Neuronal stem cell (in vitro differentiated cells): ENCODE results near the gene EPHA2.

Experiments
- DNase-seq: peaks from one replicate; pipeline ENCODE4 v3.0.0-alpha.2; 2013; ENCODE audit warnings: low spot score
- H2AFZ ChIP-seq: one replicate; pipeline ENCODE4 v1.6.1; 2013; ENCODE audit warnings: mild to moderate bottlenecking, low read length, inconsistent platforms
- H2AK5ac ChIP-seq: 2 replicates; pipeline ENCODE4 v1.6.1; 2013; ENCODE audit warnings: low read depth, mild to moderate bottlenecking, inconsistent platforms, low read length, moderate library complexity, mixed read lengths
- H2BK120ac ChIP-seq: 2 replicates; pipeline ENCODE4 v1.6.1; 2013; ENCODE audit warnings: low read depth, mild to moderate bottlenecking, inconsistent platforms, low read length, moderate library complexity, mixed read lengths
- H2BK12ac ChIP-seq: one replicate; pipeline ENCODE4 v1.6.1; 2013; ENCODE audit warnings: low read length, inconsistent platforms
- H2BK15ac ChIP-seq: 2 replicates; pipeline ENCODE4 v1.6.1; 2013; ENCODE audit warnings: mild to moderate bottlenecking, low read length, inconsistent platforms, mixed read lengths
- H2BK5ac ChIP-seq: one replicate; pipeline ENCODE4 v1.6.1; 2013; ENCODE audit warnings: inconsistent platforms, mild to moderate bottlenecking, low read length, moderate library complexity
- H3K14ac ChIP-seq: one replicate; pipeline ENCODE4 v1.6.1; 2013; ENCODE audit warnings: low read length, inconsistent platforms
- H3K18ac ChIP-seq: 2 replicates; pipeline ENCODE4 v1.6.1; 2013; ENCODE audit warnings: low read length, inconsistent platforms
- H3K23ac ChIP-seq: 2 replicates; pipeline ENCODE4 v1.6.1; 2013; ENCODE audit warnings: low read depth, mild to moderate bottlenecking, mixed read lengths, low read length, inconsistent platforms; ENCODE audit not compliant: poor library complexity
- H3K27ac ChIP-seq: replicated peaks from 3 replicates; pipeline ENCODE4 v1.5.1; 2013; ENCODE audit warnings: low read length, inconsistent platforms
- H3K27me3 ChIP-seq, 3 experiments: 2 replicates each; pipeline ENCODE4 v1.6.1; 2013; ENCODE audit warnings: low read length in 3 of 3, mild to moderate bottlenecking in 2 of 3, inconsistent platforms in 1 of 3, low read depth in 1 of 3, mixed read lengths in 1 of 3, moderate library complexity in 1 of 3; ENCODE audit not compliant: control insufficient read depth in 3 of 3, insufficient read depth in 3 of 3
- H3K36me3 ChIP-seq, 2 donors: replicated peaks in 1 of 2; 2 replicates each; pipeline ENCODE4 v1.6.1; 2013; ENCODE audit warnings: low read length in 2 of 2; ENCODE audit not compliant: control insufficient read depth in 2 of 2, insufficient read depth in 2 of 2
- H3K4ac ChIP-seq: 2 replicates; pipeline ENCODE4 v1.6.1; 2013; ENCODE audit warnings: inconsistent platforms, mild to moderate bottlenecking, low read length, moderate library complexity
- H3K4me1 ChIP-seq, 2 donors: 1 replicate in 1 of 2; 2 replicates in 1 of 2; pipeline ENCODE4 v1.6.1; 2013; ENCODE audit warnings: low read length in 2 of 2, low read depth in 1 of 2; ENCODE audit not compliant: control insufficient read depth in 2 of 2, insufficient read depth in 1 of 2
- H3K4me2 ChIP-seq: one replicate; pipeline ENCODE4 v1.6.1; 2013; ENCODE audit warnings: mild to moderate bottlenecking, low read length, inconsistent platforms; ENCODE audit not compliant: insufficient read depth, poor library complexity, severe bottlenecking
- H3K4me3 ChIP-seq, 2 donors: 2 replicates each; pipeline ENCODE4 v1.5.1; 2013; ENCODE audit warnings: low read length in 2 of 2, mild to moderate bottlenecking in 2 of 2, inconsistent platforms in 1 of 2, moderate library complexity in 1 of 2
- H3K79me1 ChIP-seq: one replicate; pipeline ENCODE4 v1.6.1; 2013; ENCODE audit warnings: low read depth, mild to moderate bottlenecking, inconsistent platforms, low read length, moderate library complexity
- H3K9ac ChIP-seq: one replicate; pipeline ENCODE4 v1.6.1; 2013; ENCODE audit warnings: mild to moderate bottlenecking, low read depth, low read length, inconsistent platforms; ENCODE audit not compliant: poor library complexity
- H3K9me3 ChIP-seq, 2 donors: replicated peaks in 1 of 2; 2 replicates each; pipeline versions ENCODE3 to v1.6.1; 2013; ENCODE audit warnings: low read length in 2 of 2, mild to moderate bottlenecking in 2 of 2, inconsistent platforms in 1 of 2, low read depth in 1 of 2, mixed read lengths in 1 of 2, moderate library complexity in 1 of 2; ENCODE audit not compliant: control insufficient read depth in 2 of 2, insufficient read depth in 1 of 2
- H4K8ac ChIP-seq: one replicate; pipeline ENCODE4 v1.6.1; 2013; ENCODE audit warnings: low read depth, mild to moderate bottlenecking, inconsistent platforms, low read length, moderate library complexity
- H4K91ac ChIP-seq: one replicate; pipeline ENCODE4 v1.6.1; 2013; ENCODE audit warnings: low read length, low read depth, mild to moderate bottlenecking, inconsistent platforms; ENCODE audit not compliant: poor library complexity
- WGBS, 2 donors: extraction: QIAGEN DNeasy Blood & Tissue Kit; methylation state at CpG; one replicate each; pipeline ENCODE4 v1.1.7; 2013; ENCODE audit warnings: missing lambda C conversion rate in 2 of 2, mixed read lengths in 1 of 2; ENCODE audit not compliant: insufficient read length in 2 of 2, insufficient replicate concordance in 1 of 2; ENCODE audit errors: extremely low coverage in 2 of 2; 5-methylcytosine and 5-hydroxymethylcytosine counted together

Gene EPHA2

GRCh38 chr1:16131636-16132324 is 24.1 kb downstream of the EPHA2 start:
- Histone ChIP-seq H3K4ac (no peak overlapping the region), H3K79me1 (peaks cover 21% of the 10 kb centered on the region), H3K27me3 (no peaks in the 10 kb centered on the region), H3K4me1 (peaks cover 0 to 5% of the 10 kb centered on the region in 2 donors), H2BK15ac (no peak overlapping the region), H4K91ac (no peak overlapping the region), H3K4me2 (no peak overlapping the region), H2BK12ac (no peak overlapping the region), H2AK5ac (no peak overlapping the region), H3K23ac (peak overlapping the region; percentile 14), H3K14ac (peak overlapping the region; percentile 75), H2BK5ac (no peak overlapping the region), H3K27ac (no peak overlapping the region), H4K8ac (no peak overlapping the region), H3K9me3 (peaks cover 0 to 2% of the 10 kb centered on the region in 2 donors), H3K9ac (no peak overlapping the region), H3K18ac (peak overlapping the region; percentile 8), H2BK120ac (no peak overlapping the region), H2AFZ (no peak overlapping the region), H3K36me3 (peaks cover 85 to 91% of the 10 kb centered on the region in 2 donors), H3K4me3 (no peak overlapping the region)
- no CpG with 5 or more reads among the region's 28 CpGs for WGBS, 2 donors
- DNase-seq: no peak

GRCh38 chr1:16130827-16131226 is 25.0 kb downstream of the EPHA2 start:
- H2BK5ac ChIP-seq: no peak overlapping the region
- no peak overlapping the region for H3K4me2 ChIP-seq
- H3K14ac ChIP-seq: no peak overlapping the region
- no CpG with 5 or more reads among the region's 6 CpGs for WGBS, 2 donors
- H3K27me3 ChIP-seq: no peaks in the 10 kb centered on the region
- H3K4me1 ChIP-seq: peaks cover 0 to 5% of the 10 kb centered on the region in 2 donors
- H2BK15ac ChIP-seq: no peak overlapping the region
- peaks cover 0 to 2% of the 10 kb centered on the region in 2 donors for H3K9me3 ChIP-seq
- H3K27ac ChIP-seq: no peak overlapping the region
- no peak overlapping the region for H2AFZ ChIP-seq
- no peak overlapping the region for H2BK12ac ChIP-seq
- peak overlapping the region; percentile 24 for H3K9ac ChIP-seq
- DNase-seq: no peak
- peak overlapping the region; percentile 44 for H3K18ac ChIP-seq
- H4K8ac ChIP-seq: no peak overlapping the region
- H2AK5ac ChIP-seq: no peak overlapping the region
- H3K23ac ChIP-seq: no peak overlapping the region
- no peak overlapping the region for H4K91ac ChIP-seq
- no peak overlapping the region for H3K4ac ChIP-seq
- H3K4me3 ChIP-seq: peak overlapping the region in 1 of 2 donors; percentile 12
- no peak overlapping the region for H2BK120ac ChIP-seq
- H3K36me3 ChIP-seq: peaks cover 86 to 98% of the 10 kb centered on the region in 2 donors
- peaks cover 21% of the 10 kb centered on the region for H3K79me1 ChIP-seq

GRCh38 chr1:16129921-16130543 is 25.8 kb downstream of the EPHA2 start:
- Histone ChIP-seq H3K14ac (no peak overlapping the region), H3K4me2 (no peak overlapping the region), H4K91ac (no peak overlapping the region), H2BK12ac (no peak overlapping the region), H3K27ac (no peak overlapping the region), H2BK5ac (no peak overlapping the region), H3K27me3 (no peaks in the 10 kb centered on the region), H3K4ac (no peak overlapping the region), H3K23ac (no peak overlapping the region), H2AFZ (no peak overlapping the region), H2BK15ac (no peak overlapping the region), H3K18ac (no peak overlapping the region), H3K4me1 (peaks cover 0 to 5% of the 10 kb centered on the region in 2 donors), H3K79me1 (peaks cover 14% of the 10 kb centered on the region), H4K8ac (no peak overlapping the region), H3K4me3 (no peak overlapping the region), H3K36me3 (peaks cover 82 to 98% of the 10 kb centered on the region in 2 donors), H2BK120ac (no peak overlapping the region), H2AK5ac (no peak overlapping the region), H3K9me3 (peaks cover 0 to 2% of the 10 kb centered on the region in 2 donors), H3K9ac (peak overlapping the region; percentile 7)
- WGBS, 2 donors: no CpG with 5 or more reads among the region's 16 CpGs
- no peak for DNase-seq

GRCh38 chr1:16129316-16129715 is 26.6 kb downstream of the EPHA2 start:
- Histone ChIP-seq H3K4me2 (no peak overlapping the region), H3K9ac (no peak overlapping the region), H3K27me3 (no peaks in the 10 kb centered on the region), H2AFZ (no peak overlapping the region), H3K23ac (no peak overlapping the region), H3K4me1 (peaks cover 0 to 5% of the 10 kb centered on the region in 2 donors), H2BK120ac (no peak overlapping the region), H3K18ac (peak overlapping the region; percentile 53), H4K8ac (peak overlapping the region; percentile 87), H2BK12ac (no peak overlapping the region), H2BK15ac (no peak overlapping the region), H3K9me3 (peaks cover 0 to 2% of the 10 kb centered on the region in 2 donors), H3K36me3 (peaks cover 82 to 98% of the 10 kb centered on the region in 2 donors), H3K4ac (no peak overlapping the region), H3K14ac (no peak overlapping the region), H3K4me3 (no peak overlapping the region), H2AK5ac (no peak overlapping the region), H2BK5ac (peak overlapping the region; percentile 18), H3K27ac (no peak overlapping the region), H4K91ac (no peak overlapping the region), H3K79me1 (peaks cover 12% of the 10 kb centered on the region)
- no CpG with 5 or more reads among the region's 19 CpGs for WGBS, 2 donors
- no peak for DNase-seq
